H1 (cell line): ENCODE data around the gene TMPRSS13. TPM values are rescaled to one million over a fixed set of nuclear protein-coding genes. Genes with fewer than 3 reads are reported as not detected.

Experiments used
- CTCF ChIA-PET: fragments of 300-600 bp; sonication (Branson Sonifier 250); formaldehyde crosslinking; loops from one replicate; lab custom pipeline; 2021; ENCODE audit not compliant: partially characterized antibody; lab: Charles Lee
- POLR2A ChIA-PET: fragments of 300-600 bp; sonication (Branson Sonifier 250); formaldehyde crosslinking; loops from one replicate; lab custom pipeline; 2021; ENCODE audit warnings: inconsistent platforms; ENCODE audit not compliant: partially characterized antibody; lab: Charles Lee
- DNase-seq, 2 experiments: peaks; one replicate each; pipeline versions ENCODE4 v3.0.0 to v3.0.0-alpha.2; 2010 to 2022; ENCODE audit warnings: low spot score in 2 of 2, low read depth in 1 of 2, mixed read lengths in 1 of 2
- FAIRE-seq: peaks from 2 replicates; lab custom pipeline; 2011; peaks lifted over from hg19 to GRCh38; lab: Jason Lieb, UNC
- H2AFZ ChIP-seq: 2 replicates; pipeline ENCODE4 v1.8.1; 2012; ENCODE audit warnings: low read length, inconsistent platforms
- H2AK5ac ChIP-seq: 2 replicates; pipeline ENCODE4 v1.6.1; 2013; ENCODE audit warnings: low read depth, low read length
- H2BK120ac ChIP-seq: replicated peaks from 2 replicates; pipeline ENCODE3; 2013; ENCODE audit warnings: low read depth, low read length, inconsistent platforms
- H2BK12ac ChIP-seq: 2 replicates; pipeline ENCODE4 v1.6.1; 2013; ENCODE audit warnings: low read depth, low read length
- H2BK15ac ChIP-seq: 2 replicates; pipeline ENCODE4 v1.6.1; 2013; ENCODE audit warnings: low read length
- H2BK20ac ChIP-seq: 2 replicates; pipeline ENCODE4 v1.6.1; 2013; ENCODE audit warnings: low read length
- H2BK5ac ChIP-seq: 2 replicates; pipeline ENCODE4 v1.6.1; 2013; ENCODE audit warnings: low read depth, low read length
- H3K14ac ChIP-seq: 2 replicates; pipeline ENCODE4 v1.6.1; 2013; ENCODE audit warnings: inconsistent platforms; ENCODE audit not compliant: insufficient read length
- H3K18ac ChIP-seq: 2 replicates; pipeline ENCODE4 v1.6.1; 2013; ENCODE audit warnings: low read length; ENCODE audit errors: extremely low read depth
- H3K23ac ChIP-seq: 2 replicates; pipeline ENCODE4 v1.6.1; 2013; ENCODE audit warnings: inconsistent platforms; ENCODE audit not compliant: insufficient read length
- H3K23me2 ChIP-seq: 2 replicates; pipeline ENCODE4 v1.6.1; 2013; ENCODE audit warnings: low read depth, low read length
- H3K27ac ChIP-seq: 2 replicates; pipeline ENCODE4 v1.6.1; 2011; ENCODE audit warnings: low read depth, low read length, inconsistent platforms
- H3K27me3 ChIP-seq, 4 experiments: replicated peaks in 1 of 4; 1 replicate in 1 of 4; 2 replicates in 3 of 4; pipeline versions ENCODE4 v1.6.1 to v1.8.1; 2011 to 2013; ENCODE audit warnings: low read length in 3 of 4, mild to moderate bottlenecking in 3 of 4, inconsistent platforms in 2 of 4, mixed read lengths in 2 of 4, moderate library complexity in 1 of 4; ENCODE audit not compliant: control insufficient read depth in 3 of 4, insufficient read depth in 3 of 4; ENCODE audit errors: extremely low read depth in 1 of 4
- H3K36me3 ChIP-seq, 4 experiments: 2 replicates each; pipeline versions ENCODE4 v1.6.1 to v1.8.1; 2011 to 2013; ENCODE audit warnings: mild to moderate bottlenecking in 4 of 4, low read length in 3 of 4, moderate library complexity in 2 of 4, control low read depth in 1 of 4, inconsistent platforms in 1 of 4; ENCODE audit not compliant: insufficient read depth in 4 of 4, control insufficient read depth in 2 of 4
- H3K4ac ChIP-seq: replicated peaks from 2 replicates; pipeline ENCODE3; 2013; ENCODE audit warnings: low read length, low read depth, mixed read lengths, inconsistent platforms; ENCODE audit not compliant: insufficient read length
- H3K4me1 ChIP-seq, 4 experiments: replicated peaks in 1 of 4; 1 replicate in 1 of 4; 2 replicates in 3 of 4; pipeline versions ENCODE4 v1.6.1 to v1.8.1; 2011 to 2013; ENCODE audit warnings: low read length in 3 of 4, inconsistent platforms in 2 of 4, mixed read lengths in 1 of 4; ENCODE audit not compliant: insufficient read depth in 4 of 4, control insufficient read depth in 3 of 4
- H3K4me2 ChIP-seq, 2 experiments: 2 replicates each; pipeline versions ENCODE4 v1.6.1 to v1.8.1; 2011 to 2013; ENCODE audit warnings: low read depth in 2 of 2, low read length in 2 of 2, control low read depth in 1 of 2, inconsistent platforms in 1 of 2, mild to moderate bottlenecking in 1 of 2; ENCODE audit not compliant: insufficient read depth in 1 of 2
- H3K4me3 ChIP-seq, 4 experiments: fragments of 200-600, 300-600 bp in 1 of 4; sonication (generic), shearing (Covaris generic), sonication (Bioruptor Twin) in 1 of 4; 2 replicates each; pipeline versions ENCODE4 v1.5.1 to v1.8.1; 2011 to 2016; ENCODE audit warnings: low read length in 4 of 4, low read depth in 3 of 4, control low read depth in 2 of 4, inconsistent platforms in 2 of 4, mild to moderate bottlenecking in 2 of 4, mixed read lengths in 1 of 4, moderate library complexity in 1 of 4; ENCODE audit not compliant: insufficient read depth in 2 of 4; ENCODE audit errors: extremely low read depth in 1 of 4
- H3K56ac ChIP-seq: replicated peaks from 2 replicates; pipeline ENCODE3; 2013; ENCODE audit warnings: low read depth, mild to moderate bottlenecking, mixed read lengths, low read length, inconsistent platforms; ENCODE audit not compliant: insufficient read length
- H3K79me1 ChIP-seq: 2 replicates; pipeline ENCODE4 v1.6.1; 2013; ENCODE audit warnings: low read depth, low read length, control low read depth
- H3K79me2 ChIP-seq, 2 experiments: 2 replicates each; pipeline versions ENCODE4 v1.6.1 to v1.8.1; 2012 to 2013; ENCODE audit warnings: low read length in 2 of 2, mild to moderate bottlenecking in 2 of 2, inconsistent platforms in 1 of 2; ENCODE audit not compliant: insufficient read depth in 2 of 2, control insufficient read depth in 1 of 2
- H3K9ac ChIP-seq, 4 experiments: replicated peaks in 1 of 4; 1 replicate in 1 of 4; 2 replicates in 3 of 4; pipeline versions ENCODE4 v1.6.1 to v1.8.1; 2011 to 2013; ENCODE audit warnings: low read depth in 3 of 4, low read length in 3 of 4, control low read depth in 2 of 4, mild to moderate bottlenecking in 2 of 4, moderate library complexity in 2 of 4, inconsistent platforms in 1 of 4; ENCODE audit errors: extremely low read depth in 1 of 4
- H3K9me3 ChIP-seq, 2 experiments: 2 replicates each; pipeline versions ENCODE4 v1.6.1 to v1.8.1; 2012 to 2013; ENCODE audit warnings: mild to moderate bottlenecking in 2 of 2, moderate library complexity in 2 of 2, control low read depth in 1 of 2, inconsistent platforms in 1 of 2, low read depth in 1 of 2, low read length in 1 of 2, mixed read lengths in 1 of 2; ENCODE audit not compliant: insufficient read depth in 2 of 2
- H4K20me1 ChIP-seq, 2 experiments: replicated peaks in 1 of 2; 2 replicates each; pipeline versions ENCODE3 to v1.8.1; 2011 to 2013; ENCODE audit warnings: inconsistent platforms in 2 of 2, low read length in 2 of 2, mild to moderate bottlenecking in 1 of 2; ENCODE audit not compliant: insufficient read depth in 2 of 2, control insufficient read depth in 1 of 2
- H4K5ac ChIP-seq: 2 replicates; pipeline ENCODE4 v1.6.1; 2013; ENCODE audit warnings: low read length, low read depth, mixed read lengths, inconsistent platforms; ENCODE audit not compliant: insufficient read length
- H4K8ac ChIP-seq: 2 replicates; pipeline ENCODE4 v1.8.0; 2013; ENCODE audit warnings: mild to moderate bottlenecking, moderate library complexity, low read length, inconsistent platforms; ENCODE audit not compliant: insufficient read depth; ENCODE audit errors: extremely low read depth
- H4K91ac ChIP-seq: replicated peaks from 2 replicates; pipeline ENCODE3; 2013; ENCODE audit warnings: low read length, mixed read lengths, inconsistent platforms; ENCODE audit not compliant: insufficient read length
- CBX8 ChIP-seq: fragments of 300-800, 300-1000 bp; sonication (generic); IDR thresholded peaks from 2 replicates; pipeline ENCODE4 v1.7.1; 2016; ENCODE audit warnings: low read depth, low read length, borderline replicate concordance
- EZH2 ChIP-seq: fragments of 200-600 bp; sonication (generic); IDR thresholded peaks from 2 replicates; pipeline ENCODE4 v1.7.1; 2012; ENCODE audit warnings: low read depth, mild to moderate bottlenecking, moderate library complexity, low read length, inconsistent platforms; ENCODE audit not compliant: severe bottlenecking
- GTF2F1 ChIP-seq: IDR thresholded peaks from 2 replicates; pipeline ENCODE4 v1.6.1; 2012; ENCODE audit warnings: low read depth, low read length, improper control_type of control experiment, borderline replicate concordance
- HDAC2 ChIP-seq, 2 experiments: fragments of 300-600 bp in 1 of 2; sonication (generic) in 1 of 2; IDR thresholded peaks; 2 replicates each; pipeline ENCODE4 v1.6.1; 2011 to 2012; ENCODE audit warnings: low read depth in 2 of 2, low read length in 2 of 2, mild to moderate bottlenecking in 2 of 2, moderate library complexity in 2 of 2, borderline replicate concordance in 1 of 2, inconsistent platforms in 1 of 2
- KDM4A ChIP-seq: IDR thresholded peaks from one replicate; pipeline ENCODE4 v1.7.1; 2012; ENCODE audit warnings: low read depth, mild to moderate bottlenecking, moderate library complexity, low read length, inconsistent platforms; ENCODE audit not compliant: severe bottlenecking
- WGBS, 2 experiments: shearing (Covaris generic) in 1 of 2; methylation state at CpG; one replicate each; pipeline versions ENCODE4 v1.1.6 to v1.1.7; 2013 to 2015; ENCODE audit warnings: low lambda C conversion rate in 2 of 2, mixed read lengths in 2 of 2, inconsistent platforms in 1 of 2, low coverage in 1 of 2, missing lambda C conversion rate in 1 of 2; ENCODE audit not compliant: insufficient replicate concordance in 2 of 2, insufficient coverage in 1 of 2, insufficient read length in 1 of 2; ENCODE audit errors: extremely low coverage in 1 of 2, missing lambda C conversion rate in 1 of 2; 5-methylcytosine and 5-hydroxymethylcytosine counted together
- polyA plus RNA-seq, 7 experiments: library from polyadenylated mRNA; depleted of rRNA in 3 of 7; stranded (reverse) in 5 of 7; unstranded in 2 of 7; fragments of >200 nt in 5 of 7; fragments of 200-250 nt in 2 of 7; gene quantifications; 1 replicate in 5 of 7; 2 replicates in 1 of 7; 4 replicates in 1 of 7; pipeline versions ENCODE4 v1.2.1 to v1.2.3, GENCODE V29; 2011 to 2013; ENCODE audit warnings: missing spikeins in 2 of 7, mixed read lengths in 2 of 7
- total RNA-seq: library from RNA; stranded (reverse); fragmentation: NEBNext Ultra II Directional; extraction: Animal tissue kit (Norgen Biotek cat#: 25700); gene quantifications from 2 replicates; pipeline ENCODE4 v1.2.1, GENCODE V29; 2021

The TMPRSS13 gene
- total and polyA plus RNA-seq, 2 of the 8 experiments (the other 6 are each of a cell fraction or from before 2014, with no cell fraction given) = 0.61 to 0.79 TPM

DNA sequence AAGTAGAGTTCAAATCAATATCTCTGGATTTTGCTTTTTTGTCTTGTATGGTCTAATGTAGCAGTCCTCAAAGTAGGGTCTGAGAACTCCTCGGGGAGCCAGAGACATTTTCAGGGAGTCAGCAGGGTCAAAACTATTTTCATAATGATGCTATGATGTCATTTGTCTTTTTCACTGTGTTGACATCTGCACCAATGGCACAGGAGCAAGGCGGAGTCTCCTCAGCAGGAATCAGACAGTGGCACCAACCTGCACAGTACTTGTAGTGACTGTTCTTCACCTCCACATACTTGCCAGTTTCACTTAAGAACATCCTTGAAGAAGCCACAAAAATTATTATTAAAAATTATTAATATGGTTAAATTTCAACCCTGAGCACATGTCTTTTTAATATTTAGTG, 37.8 kb downstream of the TMPRSS13 start:
- POLR2A ChIA-PET = no interaction called here
- Histone ChIP-seq H4K20me1 (no peaks in the 10 kb centered on the region), H3K4ac (no peak overlapping the region), H3K18ac (no peak overlapping the region), H2BK5ac (no peak overlapping the region), H2BK120ac (no peak overlapping the region), H4K5ac (no peak overlapping the region), H3K4me3 (no peak overlapping the region), H3K27ac (no peak overlapping the region), H3K36me3 (no peaks in the 10 kb centered on the region), H3K14ac (no peak overlapping the region), H3K79me2 (no peaks in the 10 kb centered on the region), H2AK5ac (no peak overlapping the region), H3K27me3 (peaks cover 0 to under 1% (median 0%) of the 10 kb centered on the region in 4 experiments; a peak in 1 of 7 replicates), H3K9me3 (no peaks in the 10 kb centered on the region), H3K23ac (no peak overlapping the region), H2AFZ (no peak overlapping the region), H3K79me1 (no peaks in the 10 kb centered on the region), H3K4me2 (no peak overlapping the region), H4K91ac (no peak overlapping the region), H2BK12ac (no peak overlapping the region), H2BK20ac (no peak overlapping the region), H3K9ac (no peak overlapping the region), H3K23me2 (no peaks in the 10 kb centered on the region; the same call in 1 of the 2 replicates), H3K56ac (no peak overlapping the region), H2BK15ac (no peak overlapping the region), H3K4me1 (no peaks in the 10 kb centered on the region), H4K8ac (no peak overlapping the region)
- CTCF ChIA-PET = interaction anchor here (0.8 to 2.4 kb wide), 5 partner anchors 13 to 85 kb away, joined by 3 to 8 read pairs (median 3); no protein-coding TSS in a partner anchor
- FAIRE-seq (no peak), DNase-seq (no peak)
- TF ChIP-seq EZH2 (no peak), HDAC2 (IDR thresholded peaks at IDR 0.05; ENCODE audit: borderline replicate concordance in 1 of 2, low read depth in 2 of 2, low read length in 2 of 2) (no peak), GTF2F1 (no peak), KDM4A (no peak), CBX8 (no peak)
- 87% methylated on average over 2 of the region's 2 CpGs; no CpG with 5 or more reads in 1 of the 2 experiments for WGBS, 2 experiments
